CD4-positive, CD25-positive, alpha-beta regulatory T cell (primary cell): ENCODE results near the gene ULK4. TPM values are rescaled to one million over a fixed set of nuclear protein-coding genes. Genes with fewer than 3 reads are reported as not detected.

Experiments
- ATAC-seq, 2 donors: fragments of 150-1000 bp; cut with Tn5 transposase; one replicate each; pipeline ENCODE4 v1.10.0; 2021; ENCODE audit warnings: low read depth in 2 of 2, moderate number of reproducible peaks in 2 of 2, moderate library complexity in 1 of 2
- DNase-seq, 3 donors: peaks; one replicate each; pipeline versions ENCODE4 v3.0.0 to v3.0.0-alpha.2; 2012 to 2022; ENCODE audit warnings: mixed read lengths in 1 of 3
- H3K27ac ChIP-seq: one replicate; pipeline ENCODE4 v1.7.0; 2013; ENCODE audit warnings: mild to moderate bottlenecking, low read length; ENCODE audit not compliant: insufficient read depth, poor library complexity, severe bottlenecking
- H3K27me3 ChIP-seq: one replicate; pipeline ENCODE4 v1.7.0; 2013; ENCODE audit warnings: low read length; ENCODE audit not compliant: control insufficient read depth, insufficient read depth
- H3K36me3 ChIP-seq: one replicate; pipeline ENCODE4 v1.7.0; 2013; ENCODE audit warnings: mild to moderate bottlenecking, low read length, moderate library complexity; ENCODE audit not compliant: control insufficient read depth, insufficient read depth
- H3K4me1 ChIP-seq: 2 replicates; pipeline ENCODE4 v1.7.0; 2013; ENCODE audit warnings: mild to moderate bottlenecking, low read length; ENCODE audit not compliant: insufficient read depth, control insufficient read depth, poor library complexity, severe bottlenecking
- H3K4me3 ChIP-seq: one replicate; pipeline ENCODE4 v1.7.0; 2013; ENCODE audit warnings: low read depth, mild to moderate bottlenecking, low read length, moderate library complexity
- H3K9me3 ChIP-seq, 2 experiments: 1 replicate in 1 of 2; 2 replicates in 1 of 2; pipeline ENCODE4 v1.7.0; 2013; ENCODE audit warnings: low read length in 2 of 2, mild to moderate bottlenecking in 1 of 2, moderate library complexity in 1 of 2; ENCODE audit not compliant: control insufficient read depth in 2 of 2
- H3K27ac Mint-ChIP-seq, 3 donors: one replicate each; pipeline ENCODE4 v1.8.0; 2020 to 2022; ENCODE audit warnings: mild to moderate bottlenecking in 3 of 3, mixed read lengths in 3 of 3, moderate library complexity in 2 of 3
- H3K27me3 Mint-ChIP-seq: one replicate; pipeline ENCODE4 v1.8.0; 2022; ENCODE audit warnings: mild to moderate bottlenecking, mixed read lengths
- H3K36me3 Mint-ChIP-seq: one replicate; pipeline ENCODE4 v1.8.0; 2020; ENCODE audit warnings: mixed read lengths
- H3K4me1 Mint-ChIP-seq, 4 donors: one replicate each; pipeline ENCODE4 v1.8.0; 2020 to 2022; ENCODE audit warnings: mixed read lengths in 4 of 4, mild to moderate bottlenecking in 1 of 4
- H3K4me3 Mint-ChIP-seq, 4 donors: one replicate each; pipeline ENCODE4 v1.8.0; 2020 to 2022; ENCODE audit warnings: mild to moderate bottlenecking in 4 of 4, mixed read lengths in 4 of 4, moderate library complexity in 3 of 4
- H3K9me3 Mint-ChIP-seq, 7 donors: one replicate each; pipeline ENCODE4 v1.8.0; 2020 to 2022; ENCODE audit warnings: mixed read lengths in 7 of 7, mild to moderate bottlenecking in 3 of 7, moderate library complexity in 2 of 7
- polyA plus RNA-seq, 4 donors: library from polyadenylated mRNA; unstranded; fragments of 300-500 nt; fragmentation: Illumina TruSeq; gene quantifications; one replicate each; pipeline ENCODE4 v1.2.3, GENCODE V29; 2021
- total RNA-seq: library from RNA; stranded (reverse); gene quantifications from one replicate; pipeline ENCODE4 v1.2.3, GENCODE V29; 2022

Gene ULK4
- total and polyA plus RNA-seq, 5 donors from 2014 or later, result 9.3 to 27.2 (median 11.1) TPM

DNA sequence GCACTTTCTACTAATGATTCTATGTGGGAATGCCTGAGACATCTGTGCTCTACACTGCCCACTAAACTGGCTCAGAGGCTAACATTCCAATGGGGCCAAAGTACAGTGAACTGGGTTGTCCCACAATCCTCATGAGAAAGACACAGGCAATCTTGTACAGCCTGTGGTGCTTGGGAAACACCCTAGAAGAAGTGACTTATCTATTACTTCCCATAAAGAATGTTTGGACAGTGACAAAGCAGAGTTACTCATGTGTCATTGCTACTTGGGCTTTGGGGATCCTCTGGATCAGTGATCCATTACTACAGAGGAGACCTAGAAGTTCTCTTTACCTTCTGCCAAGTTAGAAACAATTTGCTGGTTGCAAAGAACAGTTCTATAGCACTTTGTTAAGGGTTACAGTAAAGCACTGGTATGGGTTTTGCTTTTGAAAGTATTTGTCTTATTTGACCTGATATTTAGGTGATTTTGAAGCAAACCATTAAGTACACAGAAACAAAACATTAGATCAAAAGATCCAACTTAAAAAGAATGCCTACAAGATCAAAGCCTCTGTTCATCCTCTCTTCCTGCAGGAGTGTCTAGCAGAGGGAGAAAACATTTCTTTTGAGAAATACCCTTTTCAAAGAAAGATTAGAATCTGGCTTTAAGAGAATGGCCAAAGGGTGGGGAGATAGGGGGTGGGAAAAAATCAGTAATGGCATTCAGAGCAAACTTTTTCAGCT lies 686.8 kb downstream of the ULK4 start:
- peaks cover 3 to 9% of the 10 kb centered on the region in 2 experiments for H3K9me3 ChIP-seq
- no peaks in the 10 kb centered on the region for H3K36me3 ChIP-seq
- H3K27me3 Mint-ChIP-seq, result no peaks in the 10 kb centered on the region
- H3K27ac Mint-ChIP-seq, result no peak overlapping the region
- no peak overlapping the region for H3K4me3 Mint-ChIP-seq
- H3K4me1 Mint-ChIP-seq, result peaks cover 0 to 5% (median 1%) of the 10 kb centered on the region in 4 donors
- H3K4me1 ChIP-seq, result no peaks in the 10 kb centered on the region
- H3K9me3 Mint-ChIP-seq, result peaks cover 0 to 14% (median 8%) of the 10 kb centered on the region in 7 donors
- no peak overlapping the region for H3K27ac ChIP-seq
- H3K36me3 Mint-ChIP-seq, result no peaks in the 10 kb centered on the region
- no peaks in the 10 kb centered on the region for H3K27me3 ChIP-seq
- H3K4me3 ChIP-seq, result no peak overlapping the region
- no peak for ATAC-seq
- DNase-seq, result no peak

DNA sequence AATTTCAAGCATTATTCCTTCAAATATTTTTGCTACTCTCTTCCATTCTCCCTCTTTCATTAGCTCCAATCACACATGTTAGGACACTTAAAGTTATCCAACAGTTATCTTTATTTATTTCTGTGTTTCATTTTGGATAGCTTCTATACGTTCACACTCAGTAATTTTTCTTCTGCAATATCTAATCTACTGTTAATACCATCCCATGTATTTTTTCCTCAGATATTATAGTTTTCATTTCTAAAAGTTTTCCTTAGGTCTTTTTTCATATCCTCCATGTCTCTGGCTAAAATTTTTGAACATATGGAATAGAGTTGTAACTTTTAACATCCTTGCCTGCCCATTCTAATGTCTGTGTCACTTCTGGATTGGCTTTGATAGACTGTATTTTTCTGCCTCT lies 689.2 kb downstream of the ULK4 start:
- H3K27me3 Mint-ChIP-seq, result no peaks in the 10 kb centered on the region
- peaks cover 3 to 9% of the 10 kb centered on the region in 2 experiments for H3K9me3 ChIP-seq
- peaks cover 6% of the 10 kb centered on the region for H3K36me3 Mint-ChIP-seq
- peaks cover 0 to 14% (median 8%) of the 10 kb centered on the region in 7 donors for H3K9me3 Mint-ChIP-seq
- H3K4me3 ChIP-seq, result no peak overlapping the region
- no peak for DNase-seq
- H3K4me1 Mint-ChIP-seq, result peaks cover 0 to 5% (median 1%) of the 10 kb centered on the region in 4 donors
- no peak overlapping the region for H3K4me3 Mint-ChIP-seq
- no peaks in the 10 kb centered on the region for H3K27me3 ChIP-seq
- no peak overlapping the region for H3K27ac Mint-ChIP-seq
- no peaks in the 10 kb centered on the region for H3K36me3 ChIP-seq
- no peaks in the 10 kb centered on the region for H3K4me1 ChIP-seq
- ATAC-seq, result no peak
- no peak overlapping the region for H3K27ac ChIP-seq

DNA sequence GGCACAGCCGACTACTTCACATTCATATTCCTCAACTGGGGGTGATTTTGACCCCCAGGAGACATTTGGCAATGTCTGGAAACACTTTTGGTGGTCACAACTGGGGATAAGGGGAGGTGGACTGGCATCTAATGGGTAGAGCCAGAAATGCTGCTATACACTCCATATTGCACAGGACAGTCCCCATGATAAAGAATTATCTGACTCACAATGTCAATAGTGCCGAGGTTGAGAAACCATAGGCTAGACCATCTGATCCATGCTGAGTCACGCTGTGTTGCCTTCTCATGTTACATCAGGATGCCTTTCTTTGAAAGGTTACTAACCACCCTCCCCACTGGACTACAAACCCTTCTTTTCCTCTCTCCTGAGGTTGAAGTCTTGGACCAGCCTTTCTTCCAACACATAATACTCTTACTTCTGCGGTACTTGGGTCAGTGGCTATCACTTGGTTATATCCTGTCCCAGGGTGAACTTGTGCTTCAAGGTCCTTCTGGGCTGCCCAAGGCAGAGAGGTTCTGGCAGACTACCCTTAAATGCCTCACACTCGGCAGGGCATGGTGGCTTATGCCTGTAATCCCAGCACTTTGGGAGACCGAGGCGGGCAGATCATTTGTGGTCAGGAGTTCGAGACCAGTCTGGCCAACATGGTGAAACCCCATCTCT lies 693.8 kb downstream of the ULK4 start:
- H3K27me3 ChIP-seq, result no peaks in the 10 kb centered on the region
- H3K4me3 ChIP-seq, result no peak overlapping the region
- Mint-ChIP-seq H3K27ac (no peak overlapping the region), H3K9me3 (peaks cover 0 to 13% (median 6%) of the 10 kb centered on the region in 7 donors), H3K27me3 (no peaks in the 10 kb centered on the region), H3K36me3 (peaks cover 9% of the 10 kb centered on the region), H3K4me3 (no peak overlapping the region), H3K4me1 (no peaks in the 10 kb centered on the region)
- DNase-seq (no peak), ATAC-seq (no peak)
- peaks cover under 1 to 3% of the 10 kb centered on the region in 2 experiments for H3K9me3 ChIP-seq
- H3K4me1 ChIP-seq, result no peaks in the 10 kb centered on the region
- H3K27ac ChIP-seq, result no peak overlapping the region
- no peaks in the 10 kb centered on the region for H3K36me3 ChIP-seq

DNA sequence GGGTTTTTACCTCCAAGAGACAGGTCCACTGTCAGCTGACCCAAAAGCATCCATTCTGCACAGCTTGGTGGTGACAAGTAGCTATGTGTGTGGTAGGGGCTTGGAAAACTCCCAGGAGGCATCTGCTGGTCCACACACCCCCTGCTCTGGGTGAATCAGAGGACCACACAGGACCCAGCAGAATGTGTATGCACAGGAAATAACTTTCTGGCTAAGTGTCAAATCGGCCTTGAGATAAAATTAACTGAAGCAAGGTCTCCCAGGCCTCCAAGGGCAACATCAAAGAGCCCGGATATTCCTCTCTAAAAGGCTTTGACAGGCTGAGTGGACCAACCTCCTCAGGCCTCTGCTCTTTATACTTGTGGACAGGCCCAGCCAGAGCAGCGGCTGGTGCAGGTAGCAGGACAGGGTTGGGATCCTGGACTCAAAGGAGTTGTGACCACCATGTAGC lies 696.1 kb downstream of the ULK4 start:
- Mint-ChIP-seq H3K27ac (no peak overlapping the region), H3K9me3 (peaks cover 0 to 5% (median 0%) of the 10 kb centered on the region in 7 donors), H3K4me3 (no peak overlapping the region), H3K4me1 (no peaks in the 10 kb centered on the region), H3K27me3 (no peaks in the 10 kb centered on the region), H3K36me3 (peaks cover 9% of the 10 kb centered on the region)
- Histone ChIP-seq H3K36me3 (no peaks in the 10 kb centered on the region), H3K4me1 (no peaks in the 10 kb centered on the region), H3K4me3 (no peak overlapping the region), H3K27me3 (no peaks in the 10 kb centered on the region), H3K27ac (no peak overlapping the region), H3K9me3 (no peaks in the 10 kb centered on the region)
- no peak for ATAC-seq
- no peak for DNase-seq

DNA sequence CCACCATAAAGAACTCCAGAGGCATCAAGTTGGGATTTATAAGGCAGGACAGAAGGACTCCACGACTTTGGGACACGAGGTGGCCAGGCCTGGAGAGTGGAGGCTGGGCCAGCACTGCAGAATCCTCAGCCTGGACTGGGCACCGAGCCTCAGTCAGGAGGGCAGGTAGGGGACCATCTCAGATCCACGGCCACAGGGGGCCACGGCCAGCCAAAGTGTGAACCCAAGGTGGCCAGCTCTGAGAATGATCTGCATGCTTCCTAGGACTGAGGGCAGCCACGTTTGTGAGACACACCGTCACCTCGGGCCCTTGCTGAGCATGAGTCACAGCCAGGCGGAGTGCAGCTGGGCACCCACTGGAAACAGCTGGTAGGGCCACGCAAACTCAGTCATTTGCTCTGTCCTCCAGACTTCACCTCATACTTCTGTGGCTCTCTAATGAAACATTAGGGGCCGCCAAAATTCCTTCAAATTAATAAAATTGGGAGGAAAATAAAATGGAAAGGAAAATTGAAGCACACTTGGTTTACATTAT lies 696.8 kb downstream of the ULK4 start:
- H3K27ac Mint-ChIP-seq, result no peak overlapping the region
- H3K36me3 ChIP-seq, result no peaks in the 10 kb centered on the region
- H3K4me3 ChIP-seq, result no peak overlapping the region
- no peaks in the 10 kb centered on the region for H3K4me1 ChIP-seq
- H3K27ac ChIP-seq, result no peak overlapping the region
- no peaks in the 10 kb centered on the region for H3K9me3 ChIP-seq
- ATAC-seq (no peak), DNase-seq (no peak)
- H3K9me3 Mint-ChIP-seq, result peaks cover 0 to 5% (median 0%) of the 10 kb centered on the region in 7 donors
- H3K4me3 Mint-ChIP-seq, result no peak overlapping the region
- H3K4me1 Mint-ChIP-seq, result no peaks in the 10 kb centered on the region
- no peaks in the 10 kb centered on the region for H3K27me3 Mint-ChIP-seq
- H3K36me3 Mint-ChIP-seq, result peaks cover 9% of the 10 kb centered on the region
- H3K27me3 ChIP-seq, result no peaks in the 10 kb centered on the region

DNA sequence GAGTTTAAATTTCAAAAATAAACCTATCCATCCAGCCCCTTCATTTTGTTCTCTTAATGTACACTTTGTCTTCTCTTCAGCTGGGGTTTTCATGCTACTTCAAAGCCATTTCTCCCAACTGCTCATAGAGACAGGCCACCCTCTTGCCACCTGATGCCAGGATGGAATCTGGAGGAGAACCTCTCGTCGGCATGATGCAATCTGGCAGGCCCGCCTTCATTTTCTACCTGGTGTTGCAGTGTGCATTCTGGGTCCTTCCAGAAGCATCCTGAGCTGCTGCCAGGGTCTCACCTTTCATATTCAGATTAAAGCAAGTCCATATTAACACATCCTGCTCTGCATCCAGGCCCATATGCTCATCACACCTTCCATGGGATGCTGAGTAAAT lies 701.8 kb downstream of the ULK4 start:
- DNase-seq, result no peak
- Histone ChIP-seq H3K27ac (no peak overlapping the region), H3K27me3 (no peaks in the 10 kb centered on the region), H3K4me1 (no peaks in the 10 kb centered on the region), H3K36me3 (no peaks in the 10 kb centered on the region), H3K4me3 (no peak overlapping the region), H3K9me3 (no peaks in the 10 kb centered on the region)
- H3K27ac Mint-ChIP-seq, result peak overlapping the region in 1 of 3 donors; percentile 2
- H3K4me3 Mint-ChIP-seq, result no peak overlapping the region
- no peak for ATAC-seq
- peaks cover 0 to 7% (median 0%) of the 10 kb centered on the region in 7 donors for H3K9me3 Mint-ChIP-seq
- H3K27me3 Mint-ChIP-seq, result no peaks in the 10 kb centered on the region
- H3K4me1 Mint-ChIP-seq, result peaks cover 0 to 2% (median 0%) of the 10 kb centered on the region in 4 donors
- peaks cover 3% of the 10 kb centered on the region for H3K36me3 Mint-ChIP-seq

DNA sequence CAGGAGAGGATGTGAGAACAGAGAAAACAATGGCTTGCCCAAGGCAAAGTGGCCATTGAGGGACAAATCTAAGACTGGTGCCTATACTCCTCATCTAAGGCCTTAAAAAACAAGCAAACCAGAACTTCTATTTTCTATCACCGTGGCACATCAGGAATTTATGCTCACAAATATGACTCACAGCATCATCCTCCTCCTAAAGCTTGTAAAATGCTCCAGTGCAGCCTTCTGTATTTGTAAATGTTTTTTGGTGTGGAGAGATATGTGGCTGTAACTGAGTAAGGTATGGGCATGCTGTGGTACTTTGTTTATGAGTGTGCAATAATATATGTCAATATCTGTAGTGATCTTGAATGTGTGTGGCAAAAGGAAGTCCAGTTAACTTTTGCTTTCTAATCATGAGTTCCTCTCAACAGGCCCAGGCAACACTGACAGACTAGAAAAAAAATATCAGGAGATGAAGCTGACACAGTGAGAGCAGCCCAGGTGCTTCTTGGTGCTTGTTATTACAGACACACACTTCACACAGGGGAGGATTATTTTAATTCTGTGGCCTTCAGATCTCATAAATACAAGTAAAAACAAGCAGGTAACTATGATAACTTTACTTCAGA lies 702.3 kb downstream of the ULK4 start:
- ATAC-seq (no peak), DNase-seq (no peak)
- Histone ChIP-seq H3K36me3 (no peaks in the 10 kb centered on the region), H3K9me3 (no peaks in the 10 kb centered on the region), H3K4me1 (no peaks in the 10 kb centered on the region), H3K27me3 (no peaks in the 10 kb centered on the region), H3K27ac (no peak overlapping the region), H3K4me3 (no peak overlapping the region)
- H3K27me3 Mint-ChIP-seq, result no peaks in the 10 kb centered on the region
- H3K9me3 Mint-ChIP-seq, result peaks cover 0 to 7% (median 0%) of the 10 kb centered on the region in 7 donors
- H3K27ac Mint-ChIP-seq, result peak overlapping the region in 2 of 3 donors; percentile 2 to 40
- H3K4me1 Mint-ChIP-seq, result peaks cover 0 to 2% (median 0%) of the 10 kb centered on the region in 4 donors
- H3K36me3 Mint-ChIP-seq, result peaks cover 3% of the 10 kb centered on the region
- H3K4me3 Mint-ChIP-seq, result no peak overlapping the region
